Hematopoietic multipotent progenitor cell treated with erythropoietin and hydrocortisone succinate and interleukin-3 and kit ligand, for 8 days (in vitro differentiated cells): ENCODE measurements around the gene CTNNBIP1.
"Not testable (repeated sequence)": the region's sequence is repeated elsewhere in the genome, so short reads cannot be mapped to it uniquely, and the experiment has no call there.

Source experiments
- DNase-seq: peaks from one replicate; pipeline ENCODE4 v3.0.0-alpha.2; 2015

Gene CTNNBIP1

GRCh38 chr1:9825093-9826074, 84.7 kb downstream of the CTNNBIP1 start:
- DNase-seq = peak; percentile 28

DNA sequence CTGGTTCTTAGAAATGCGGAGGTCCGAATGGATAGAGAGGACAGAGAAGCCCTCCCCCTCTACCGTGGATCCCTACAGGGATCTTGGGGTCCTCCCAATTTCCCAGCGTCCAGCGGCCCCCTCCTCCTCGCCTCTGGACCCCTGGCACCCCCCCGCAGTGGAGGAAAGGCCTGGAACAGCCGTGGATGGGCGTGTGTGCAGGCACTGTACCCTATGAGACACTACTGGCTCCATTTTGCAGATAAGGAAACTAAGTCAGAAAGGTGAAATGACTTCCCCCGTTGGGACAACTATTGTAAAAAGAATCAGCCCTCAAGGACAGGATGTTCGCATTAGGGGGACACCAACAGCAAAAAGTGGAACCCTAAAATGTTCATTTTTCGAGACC, 85.4 kb downstream of the CTNNBIP1 start:
- no peak for DNase-seq

DNA sequence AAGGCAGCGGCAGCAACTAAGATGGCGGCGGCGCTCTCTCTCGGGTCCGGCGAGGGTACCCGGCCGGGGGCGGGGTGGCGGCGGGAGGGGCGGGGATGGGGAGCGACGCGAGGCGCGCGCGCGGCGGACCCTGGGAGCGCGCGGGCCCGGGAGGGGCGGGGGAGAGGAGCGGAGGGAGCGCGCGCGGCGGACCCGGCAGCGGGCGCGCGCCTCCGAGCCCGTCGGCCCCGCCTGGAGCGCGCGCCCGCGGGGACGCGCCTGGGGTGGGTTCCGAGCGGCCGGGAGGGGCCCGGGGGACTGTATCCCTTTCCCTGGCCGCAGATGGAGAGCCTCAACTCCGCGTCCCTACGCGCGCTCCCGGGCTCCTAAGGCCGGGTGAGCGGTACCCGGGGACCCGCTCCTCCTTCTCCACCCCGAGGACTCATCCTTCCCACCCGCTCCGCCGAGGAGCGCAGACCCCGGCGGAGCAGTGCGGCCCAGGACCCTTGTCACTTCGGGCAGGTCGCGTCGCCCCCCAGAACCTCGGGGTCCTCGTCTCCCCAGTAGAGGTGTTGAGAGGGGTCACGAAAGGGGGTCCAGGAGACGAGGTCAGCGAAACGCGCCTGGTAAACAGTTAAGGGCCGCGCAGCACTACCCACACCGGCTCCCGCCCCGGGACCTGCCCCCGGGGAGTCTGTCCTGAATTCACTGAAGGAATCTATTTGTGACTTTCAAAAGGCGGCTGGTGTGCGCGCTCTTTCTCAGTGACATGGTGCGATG, 85.9 kb downstream of the CTNNBIP1 start, which contains the start of gene CLSTN1:
CLSTN1 (minus strand) TSS at position 23 of the 759 bp plus-strand sequence. CDS start 232 bp downstream, outside the sequence.
- peak; percentile 71 for DNase-seq

- no peak for DNase-seq
These were observed 86.5 kb downstream of the CTNNBIP1 start for GRCh38 chr1:9823693-9823942.

DNA sequence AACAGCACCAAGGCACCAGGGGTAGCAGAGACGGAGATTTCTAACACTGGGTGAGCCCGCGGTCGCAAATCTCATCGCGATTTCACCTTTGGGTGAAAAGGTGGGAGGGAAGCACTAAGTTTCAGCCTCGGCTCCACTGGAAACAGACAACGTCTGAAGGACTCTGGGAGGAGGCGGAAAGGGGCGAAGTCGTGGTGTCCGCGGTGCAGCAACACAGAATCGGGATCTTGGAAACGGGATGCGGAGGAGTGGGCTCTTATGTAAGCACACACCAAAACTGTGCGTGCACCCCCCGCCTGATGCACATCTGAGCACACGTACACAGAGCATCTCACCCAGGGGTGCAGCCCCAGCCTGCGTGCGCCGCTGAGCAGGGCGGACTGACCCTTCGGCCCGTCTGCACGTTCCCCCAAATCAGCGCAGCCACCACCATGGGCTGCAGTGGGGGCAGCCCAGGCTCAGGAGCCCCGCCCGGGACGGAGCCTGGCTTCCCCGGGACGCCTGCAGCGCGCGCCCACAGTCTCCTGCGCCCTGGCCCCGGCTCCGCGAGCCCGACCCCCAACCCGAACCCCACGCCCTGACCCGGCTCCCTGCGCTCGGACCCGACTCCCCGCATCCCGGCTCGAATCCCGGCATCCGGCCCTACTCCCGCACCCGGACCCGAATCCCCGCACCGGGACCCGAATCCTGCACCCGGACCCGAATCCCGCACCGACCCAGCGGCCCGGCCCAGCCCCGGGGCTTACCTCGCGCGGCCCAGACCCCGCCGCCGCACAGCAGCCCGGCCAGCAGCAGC, 87.0 kb downstream of the CTNNBIP1 start:
- no peak for DNase-seq

GRCh38 chr1:9822490-9822889, 87.6 kb downstream of the CTNNBIP1 start:
- no peak for DNase-seq

DNA sequence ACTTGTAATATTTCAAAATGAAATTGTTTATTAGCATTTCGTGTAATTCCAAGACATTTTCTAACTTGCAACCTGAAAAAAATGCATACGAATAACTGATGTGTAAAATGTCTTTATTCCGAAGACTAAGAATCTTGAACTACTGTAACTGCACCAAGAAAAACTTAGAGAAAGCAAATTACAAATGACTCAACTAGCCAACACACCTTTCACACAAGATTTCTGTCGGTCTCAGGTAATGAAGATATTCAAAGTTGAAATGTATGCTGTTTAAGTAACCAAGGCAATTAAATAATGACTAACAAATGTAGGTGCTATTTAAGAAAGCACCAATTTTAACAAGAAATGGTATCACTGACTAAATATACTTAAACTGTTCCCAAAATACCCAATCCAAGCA, 88.4 kb downstream of the CTNNBIP1 start:
- DNase-seq = no peak

GRCh38 chr1:9820521-9820920, 89.5 kb downstream of the CTNNBIP1 start:
- DNase-seq = no peak

DNA sequence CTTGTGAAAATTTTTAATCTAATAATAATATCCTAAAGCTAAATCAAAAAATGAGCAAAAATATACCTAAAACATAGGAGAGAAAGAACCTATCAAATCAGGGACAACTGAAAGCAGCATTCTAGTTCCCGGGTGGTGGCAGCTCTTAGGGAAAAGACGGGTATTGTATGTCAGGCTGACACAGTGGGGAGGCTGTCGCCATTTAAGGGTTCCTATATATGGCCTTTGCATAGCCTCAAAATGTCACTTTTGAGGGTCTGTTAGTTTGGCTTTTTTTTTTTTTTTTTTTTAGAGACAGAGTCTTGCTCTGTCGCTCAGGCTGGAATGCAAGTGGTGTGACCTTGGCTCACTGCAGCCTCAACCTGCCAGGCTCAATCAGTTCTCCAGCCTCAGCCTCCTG, 92.3 kb downstream of the CTNNBIP1 start:
- DNase-seq = no peak

DNA sequence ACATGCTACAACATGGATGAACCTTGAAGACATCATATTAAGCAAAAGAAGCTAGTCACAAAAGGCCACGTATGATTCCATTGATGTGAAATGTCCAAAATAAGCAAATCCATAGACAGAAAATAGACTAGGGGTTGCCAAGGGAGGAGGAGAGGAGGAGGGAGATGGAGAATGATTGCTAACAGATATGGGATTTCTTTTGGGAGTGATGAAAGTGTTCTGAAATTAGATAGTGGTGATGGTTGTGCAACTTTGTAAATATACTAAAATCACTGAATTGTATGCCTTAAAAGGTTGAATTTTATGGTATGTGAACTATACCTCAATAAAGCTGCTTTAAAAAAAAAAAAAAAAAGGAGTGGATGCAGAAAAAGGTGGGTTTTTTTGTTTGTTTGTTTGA, 93.9 kb downstream of the CTNNBIP1 start:
- DNase-seq = no peak

DNA sequence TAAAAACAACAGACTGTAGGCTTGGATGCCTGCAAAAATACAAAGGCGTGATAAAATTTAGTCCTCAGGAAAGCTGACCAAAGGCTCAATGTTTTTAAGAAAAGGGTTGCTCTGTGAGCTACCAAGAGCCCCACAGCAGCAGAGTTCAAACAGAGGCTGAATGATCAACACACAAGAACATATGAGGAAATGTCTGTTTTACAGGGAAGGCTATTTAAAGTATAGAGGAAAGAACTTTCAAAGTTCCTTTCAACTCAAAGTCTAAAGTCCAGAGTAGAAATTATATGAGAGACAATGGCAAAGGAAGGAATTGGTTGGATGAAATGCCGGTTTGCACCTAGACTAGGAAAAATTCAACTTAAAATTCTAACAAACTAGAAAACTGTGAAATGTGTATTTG, 94.9 kb downstream of the CTNNBIP1 start:
- no peak for DNase-seq

- DNase-seq = no peak
These were observed 95.5 kb downstream of the CTNNBIP1 start for GRCh38 chr1:9814619-9815018.

GRCh38 chr1:9811239-9811966, 98.7 kb downstream of the CTNNBIP1 start:
- DNase-seq = no peak

- no peak for DNase-seq
These were observed 101.0 kb downstream of the CTNNBIP1 start for GRCh38 chr1:9809100-9809510.

- DNase-seq = no peak
These were observed 101.6 kb downstream of the CTNNBIP1 start for GRCh38 chr1:9808459-9808858.

- DNase-seq = no peak
These were observed 102.5 kb downstream of the CTNNBIP1 start for GRCh38 chr1:9807541-9807940.

- not testable (repeated sequence) for DNase-seq
These were observed 104.1 kb downstream of the CTNNBIP1 start for GRCh38 chr1:9805972-9806371.

DNA sequence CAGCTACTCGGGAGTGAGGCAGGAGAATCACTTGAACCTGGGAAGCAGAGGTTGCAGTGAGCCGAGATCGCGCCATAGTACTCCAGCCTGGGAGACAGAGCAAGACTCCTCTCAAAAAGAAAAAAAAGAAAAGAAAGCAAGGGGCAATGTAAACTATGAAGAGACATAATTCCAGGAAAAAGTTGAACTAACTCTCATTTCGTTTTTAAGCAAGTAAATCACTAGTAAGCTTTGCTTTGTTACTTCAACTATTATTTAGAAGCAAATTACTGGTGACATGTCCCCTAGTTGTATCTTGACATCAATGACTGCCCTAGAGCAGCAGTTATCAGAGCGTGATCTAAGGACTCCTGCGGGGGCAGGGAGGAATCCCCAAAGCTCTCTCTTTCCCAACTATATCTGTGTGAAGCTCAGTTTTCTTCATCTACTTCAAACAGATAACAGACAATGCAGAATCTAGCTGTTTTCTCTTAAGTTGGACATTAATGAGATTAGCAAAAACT, 105.0 kb downstream of the CTNNBIP1 start:
- no peak for DNase-seq

DNA sequence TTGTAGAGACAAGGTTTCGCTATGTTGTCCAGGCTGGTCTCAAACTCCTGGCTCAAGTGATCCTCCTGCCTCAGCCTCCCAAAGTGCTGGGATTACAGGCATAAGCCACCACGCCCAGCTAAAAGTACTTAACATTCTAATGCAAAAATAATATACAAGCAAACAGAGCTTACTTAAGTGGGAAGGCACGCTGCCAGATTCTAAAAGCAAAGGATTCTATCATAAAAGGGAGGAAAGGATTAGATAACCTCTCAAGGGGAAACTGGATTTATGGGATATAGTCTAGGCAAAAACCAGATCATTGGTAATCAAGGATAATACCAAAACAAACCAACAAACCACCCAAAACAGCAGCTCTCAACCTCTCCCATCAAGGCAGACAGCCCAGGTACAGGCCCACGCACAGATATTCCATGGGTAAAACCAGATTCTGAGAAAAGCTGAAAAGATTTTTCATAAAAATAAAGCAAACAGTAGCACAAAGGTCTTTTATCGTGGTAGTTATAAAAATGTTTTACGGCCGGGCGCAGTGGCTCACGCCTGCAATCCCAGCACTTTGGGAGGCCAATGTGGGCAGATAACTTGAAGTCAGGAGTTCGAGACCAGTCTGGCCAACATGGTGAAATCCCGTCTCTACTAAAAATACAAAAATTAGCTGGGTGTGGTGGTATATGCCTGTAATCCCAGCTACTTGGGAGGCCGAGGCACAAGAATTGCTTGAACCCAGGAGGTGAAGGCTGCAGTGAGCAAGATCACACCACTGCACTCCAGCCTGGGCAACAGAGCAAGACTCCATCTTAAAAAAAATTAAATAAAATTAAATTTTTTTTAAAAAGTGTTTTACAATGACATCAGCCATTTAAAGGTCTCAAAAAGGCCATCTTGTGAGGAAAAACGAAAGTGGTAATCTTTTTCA, 106.8 kb downstream of the CTNNBIP1 start:
- not testable (repeated sequence) for DNase-seq

DNA sequence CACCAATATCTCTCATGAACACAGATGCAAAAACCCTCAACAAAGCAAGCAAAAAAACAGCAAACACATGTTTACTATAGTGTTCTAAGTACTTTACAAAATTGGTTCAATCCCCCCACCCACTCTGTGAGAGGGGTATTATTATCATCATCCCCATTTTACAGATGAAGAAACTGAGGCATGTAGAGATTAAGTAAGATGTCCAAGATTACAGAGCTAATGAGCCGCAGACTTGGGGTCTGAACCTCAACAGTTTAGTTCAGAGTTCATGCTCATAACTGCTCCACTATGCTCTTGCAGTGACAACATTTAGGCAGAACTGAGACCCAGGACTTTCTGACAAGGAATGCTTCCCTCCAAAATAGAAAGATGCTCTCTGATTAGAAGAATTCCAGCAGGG, 108.2 kb downstream of the CTNNBIP1 start:
- no peak for DNase-seq
